Astrocyte (in vitro differentiated cells and primary cell): ENCODE results near the gene TNFAIP2. TPM values are rescaled to one million over a fixed set of nuclear protein-coding genes. Genes with fewer than 3 reads are reported as not detected.

Source experiments
- DNase-seq: peaks from one replicate; pipeline ENCODE4 v3.0.0-alpha.2; 2010; ENCODE audit warnings: low read depth
- FAIRE-seq: peaks from 2 replicates; lab custom pipeline; 2011; peaks lifted over from hg19 to GRCh38; lab: Jason Lieb, UNC
- H2AFZ ChIP-seq: 2 replicates; pipeline ENCODE4 v1.6.0; 2012; ENCODE audit warnings: low read depth, low read length, inconsistent platforms
- H3K27ac ChIP-seq: 2 replicates; pipeline ENCODE4 v1.5.1; 2011; ENCODE audit warnings: low read depth, low read length, inconsistent platforms
- H3K27me3 ChIP-seq: 2 replicates; pipeline ENCODE4 v1.6.0; 2011; ENCODE audit warnings: low read length, inconsistent platforms; ENCODE audit not compliant: insufficient read depth
- H3K36me3 ChIP-seq: 2 replicates; pipeline ENCODE4 v1.5.1; 2011; ENCODE audit warnings: low read length, inconsistent platforms; ENCODE audit not compliant: insufficient read depth
- H3K4me1 ChIP-seq: 2 replicates; pipeline ENCODE4 v1.5.1; 2011; ENCODE audit warnings: low read length, inconsistent platforms; ENCODE audit not compliant: insufficient read depth
- H3K4me2 ChIP-seq: 2 replicates; pipeline ENCODE4 v1.6.0; 2012; ENCODE audit warnings: low read length, inconsistent platforms
- H3K4me3 ChIP-seq: 2 replicates; pipeline ENCODE4 v1.5.1; 2011; ENCODE audit warnings: low read depth, mild to moderate bottlenecking, low read length, inconsistent platforms; ENCODE audit not compliant: insufficient read depth
- H3K79me2 ChIP-seq: 2 replicates; pipeline ENCODE4 v1.6.0; 2012; ENCODE audit warnings: mild to moderate bottlenecking, low read length, inconsistent platforms; ENCODE audit not compliant: insufficient read depth
- H3K9ac ChIP-seq: 2 replicates; pipeline ENCODE4 v1.6.0; 2012; ENCODE audit warnings: mild to moderate bottlenecking, low read length, inconsistent platforms
- H3K9me3 ChIP-seq: 2 replicates; pipeline ENCODE4 v1.5.1; 2012; ENCODE audit warnings: low read depth, mild to moderate bottlenecking, low read length, inconsistent platforms; ENCODE audit not compliant: insufficient read depth
- H4K20me1 ChIP-seq: 2 replicates; pipeline ENCODE4 v1.6.0; 2012; ENCODE audit warnings: low read length, inconsistent platforms; ENCODE audit not compliant: insufficient read depth
- H3K27ac Mint-ChIP-seq: one replicate; pipeline ENCODE4 v1.8.0; 2021; ENCODE audit warnings: mild to moderate bottlenecking, mixed read lengths; ENCODE audit not compliant: unreplicated experiment
- H3K27me3 Mint-ChIP-seq: one replicate; pipeline ENCODE4 v1.8.0; 2021; ENCODE audit warnings: low read depth, mixed read lengths; ENCODE audit not compliant: unreplicated experiment
- H3K36me3 Mint-ChIP-seq: one replicate; pipeline ENCODE4 v1.8.0; 2021; ENCODE audit warnings: low read depth, mixed read lengths; ENCODE audit not compliant: unreplicated experiment
- H3K4me1 Mint-ChIP-seq: one replicate; pipeline ENCODE4 v1.8.0; 2021; ENCODE audit warnings: low read depth, mixed read lengths; ENCODE audit not compliant: unreplicated experiment
- H3K4me3 Mint-ChIP-seq: one replicate; pipeline ENCODE4 v1.8.0; 2021; ENCODE audit warnings: mild to moderate bottlenecking, moderate library complexity, mixed read lengths; ENCODE audit not compliant: unreplicated experiment
- H3K9me3 Mint-ChIP-seq: one replicate; pipeline ENCODE4 v1.8.0; 2021; ENCODE audit warnings: mild to moderate bottlenecking, mixed read lengths; ENCODE audit not compliant: unreplicated experiment
- CTCF ChIP-seq: IDR thresholded peaks from 2 replicates; pipeline ENCODE4 v1.5.1; 2011; ENCODE audit warnings: low read depth, mild to moderate bottlenecking, inconsistent platforms, low read length, moderate library complexity; ENCODE audit not compliant: insufficient read depth
- EZH2 ChIP-seq: IDR thresholded peaks from 2 replicates; pipeline ENCODE4 v1.6.1; 2012; ENCODE audit warnings: mild to moderate bottlenecking, low read length, inconsistent platforms; ENCODE audit not compliant: insufficient read depth
- total RNA-seq: library from RNA; stranded (reverse); gene quantifications from 2 replicates; pipeline ENCODE4 v1.2.1, GENCODE V29; 2021

The TNFAIP2 gene
- total RNA-seq, 1 donor from 2014 or later, result 29.5 TPM

DNA sequence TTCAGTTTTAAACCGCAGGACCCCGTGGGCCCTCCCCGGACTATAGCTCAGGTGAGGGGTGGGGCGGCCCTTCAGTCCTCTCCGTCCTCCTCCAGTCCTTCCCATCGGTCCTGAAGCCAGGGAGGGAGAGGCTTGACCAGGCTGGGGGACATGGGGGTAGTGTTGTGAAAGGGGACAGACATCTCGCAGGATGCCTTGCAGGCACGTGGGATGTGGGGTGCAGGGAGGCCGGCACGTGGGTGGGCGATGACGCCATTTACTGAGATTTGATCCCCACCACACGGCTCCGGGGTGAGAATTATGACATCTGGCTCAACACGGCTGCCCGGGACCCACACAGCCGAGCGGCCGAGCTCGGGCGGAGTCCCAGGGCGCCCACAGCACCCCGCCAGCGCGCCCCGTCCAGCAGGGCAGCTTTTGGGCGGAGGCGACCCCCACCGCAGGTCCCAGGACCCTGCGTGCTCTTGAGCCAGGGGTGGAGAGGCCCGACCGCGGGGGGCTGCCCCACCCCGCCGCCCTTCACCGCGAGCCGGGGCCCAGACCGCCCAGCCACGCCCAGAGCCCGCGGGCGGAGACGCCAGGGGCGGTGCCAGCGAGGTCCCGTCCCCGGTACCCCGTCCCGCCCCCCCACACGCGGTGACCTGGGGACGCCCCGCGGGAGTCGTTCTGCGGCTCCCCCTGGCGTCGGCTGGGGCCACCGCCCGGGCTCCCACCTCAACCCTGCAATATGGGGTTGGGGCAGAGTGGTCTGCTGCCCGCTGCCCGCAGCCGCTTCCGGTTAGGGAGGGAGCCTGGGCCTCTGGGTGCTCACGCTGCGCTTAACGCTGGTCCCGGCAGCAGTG lies 32.0 kb upstream of the TNFAIP2 start:
- H3K4me3 ChIP-seq, result peak overlapping the region; percentile 23
- H3K79me2 ChIP-seq, result no peaks in the 10 kb centered on the region
- H3K4me2 ChIP-seq, result peak overlapping the region; percentile 77
- H3K9me3 ChIP-seq, result no peaks in the 10 kb centered on the region
- peaks cover 18% of the 10 kb centered on the region for H3K27me3 ChIP-seq
- H3K4me3 Mint-ChIP-seq, result no peak overlapping the region
- DNase-seq, result no peak
- no peaks in the 10 kb centered on the region for H3K36me3 ChIP-seq
- H3K4me1 ChIP-seq, result peaks cover 6% of the 10 kb centered on the region
- H3K36me3 Mint-ChIP-seq, result no peaks in the 10 kb centered on the region
- peak overlapping the region; percentile 69 for H2AFZ ChIP-seq
- peaks cover 32% of the 10 kb centered on the region for H3K27me3 Mint-ChIP-seq
- H3K9ac ChIP-seq, result no peak overlapping the region
- H4K20me1 ChIP-seq, result no peaks in the 10 kb centered on the region
- H3K9me3 Mint-ChIP-seq, result no peaks in the 10 kb centered on the region
- no peak for FAIRE-seq
- no peak overlapping the region for H3K27ac Mint-ChIP-seq
- peaks cover 2% of the 10 kb centered on the region for H3K4me1 Mint-ChIP-seq
- no peak overlapping the region for H3K27ac ChIP-seq
- no peak for TF ChIP-seq EZH2
- no peak for TF ChIP-seq CTCF

DNA sequence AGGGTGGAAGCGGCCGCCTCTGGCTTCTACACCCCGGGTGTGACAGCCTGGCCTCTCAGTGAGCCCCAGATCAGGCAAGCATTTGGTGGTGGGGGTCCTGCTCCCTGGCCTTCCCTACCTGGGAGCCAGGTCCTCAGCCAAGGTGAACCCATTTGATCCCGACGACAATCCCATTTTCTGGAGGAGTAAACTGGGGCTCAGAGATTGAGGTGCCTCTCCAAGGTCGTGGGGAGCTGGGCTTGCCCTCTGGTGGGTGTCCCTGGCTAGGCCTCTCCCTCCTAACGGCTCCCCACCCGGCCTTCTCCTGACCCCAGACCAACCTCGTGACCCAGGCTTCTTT lies 31.4 kb upstream of the TNFAIP2 start:
- Mint-ChIP-seq H3K27me3 (peaks cover 34% of the 10 kb centered on the region), H3K4me1 (peaks cover 2% of the 10 kb centered on the region), H3K27ac (no peak overlapping the region), H3K36me3 (no peaks in the 10 kb centered on the region), H3K9me3 (no peaks in the 10 kb centered on the region), H3K4me3 (no peak overlapping the region)
- Histone ChIP-seq H3K9ac (no peak overlapping the region), H2AFZ (peak overlapping the region; percentile 69), H3K36me3 (no peaks in the 10 kb centered on the region), H3K27ac (no peak overlapping the region), H3K27me3 (peaks cover 17% of the 10 kb centered on the region), H3K4me1 (peaks cover 6% of the 10 kb centered on the region), H3K4me3 (peak overlapping the region; percentile 23), H3K4me2 (peak overlapping the region; percentile 77), H4K20me1 (no peaks in the 10 kb centered on the region), H3K9me3 (no peaks in the 10 kb centered on the region), H3K79me2 (no peaks in the 10 kb centered on the region)
- no peak for FAIRE-seq
- TF ChIP-seq EZH2 (no peak), CTCF (no peak)
- DNase-seq, result no peak

DNA sequence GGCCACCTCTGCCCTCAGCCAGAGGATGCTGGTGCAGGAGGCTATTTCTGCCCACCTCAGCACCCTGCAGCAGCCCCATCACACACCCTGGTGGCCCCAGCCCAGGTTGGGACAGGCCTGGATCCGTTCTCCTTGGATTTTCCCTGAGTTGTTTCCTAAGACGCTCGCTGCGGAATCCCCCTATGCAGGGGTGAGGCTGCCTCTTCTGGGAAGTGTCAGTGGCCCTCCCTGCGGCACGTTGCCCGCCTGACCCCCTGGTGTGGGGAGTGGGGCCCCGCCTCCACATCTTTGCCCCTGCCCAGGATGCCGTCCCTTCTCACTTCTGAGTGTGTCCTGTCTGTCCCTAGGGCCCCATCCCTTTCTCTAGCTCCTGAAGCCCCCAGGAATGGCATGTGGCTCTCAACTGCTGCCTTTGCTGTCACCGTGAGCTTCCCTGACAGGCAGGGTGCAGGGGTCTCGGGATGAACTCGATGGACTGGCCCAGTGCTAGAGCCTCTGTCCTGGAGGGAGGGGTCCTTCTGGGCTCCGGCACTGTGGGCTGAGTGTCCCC lies 29.3 kb upstream of the TNFAIP2 start:
- no peaks in the 10 kb centered on the region for H3K36me3 Mint-ChIP-seq
- H2AFZ ChIP-seq, result no peak overlapping the region
- no peak overlapping the region for H3K27ac ChIP-seq
- no peaks in the 10 kb centered on the region for H3K79me2 ChIP-seq
- TF ChIP-seq EZH2 (no peak), CTCF (no peak)
- H3K4me3 ChIP-seq, result no peak overlapping the region
- DNase-seq (no peak), FAIRE-seq (no peak)
- H3K27me3 Mint-ChIP-seq, result peaks cover 36% of the 10 kb centered on the region
- no peak overlapping the region for H3K9ac ChIP-seq
- peaks cover 6% of the 10 kb centered on the region for H3K4me1 ChIP-seq
- no peaks in the 10 kb centered on the region for H4K20me1 ChIP-seq
- H3K4me2 ChIP-seq, result no peak overlapping the region
- H3K4me1 Mint-ChIP-seq, result peaks cover 2% of the 10 kb centered on the region
- no peaks in the 10 kb centered on the region for H3K9me3 Mint-ChIP-seq
- no peaks in the 10 kb centered on the region for H3K9me3 ChIP-seq
- no peaks in the 10 kb centered on the region for H3K36me3 ChIP-seq
- H3K27me3 ChIP-seq, result peaks cover 26% of the 10 kb centered on the region
- no peak overlapping the region for H3K27ac Mint-ChIP-seq
- H3K4me3 Mint-ChIP-seq, result no peak overlapping the region
